K562 (cell line): ENCODE measurements around the gene CGB3. TPM values are rescaled to one million over a fixed set of nuclear protein-coding genes. Genes with fewer than 3 reads are reported as not detected.

Experiments
- ATF4 ChIP-seq: fragments of 450-650 bp; formaldehyde crosslinking; IDR thresholded peaks from 2 replicates; pipeline ENCODE4 v1.4.0; 2022; ENCODE audit warnings: mild to moderate bottlenecking, moderate library complexity
- CLOCK ChIP-seq: fragments of 250-450 bp; sonication (Bioruptor Pico); IDR thresholded peaks from 2 replicates; pipeline ENCODE4 v1.4.0; 2020; ENCODE audit warnings: mild to moderate bottlenecking, moderate library complexity, borderline replicate concordance
- ERF ChIP-seq: fragments of 450-650 bp; formaldehyde crosslinking; IDR thresholded peaks from 2 replicates; pipeline ENCODE4 v1.4.0; 2020; ENCODE audit warnings: mild to moderate bottlenecking, mixed read lengths
- GABPB2 ChIP-seq: fragments of 250-450 bp; sonication (Bioruptor Pico); conservative IDR thresholded peaks from 2 replicates; pipeline ENCODE4 v1.5.1; 2021; ENCODE audit warnings: mild to moderate bottlenecking
- ID3 ChIP-seq, 2 experiments: fragments of 250-450 bp in 1 of 2; fragments of 450-650 bp in 1 of 2; sonication (Bioruptor Pico) in 1 of 2; IDR thresholded peaks; 2 replicates each; pipeline versions ENCODE4 v1.6.1 to v1.8.0; 2016 to 2021; ENCODE audit warnings: mild to moderate bottlenecking in 2 of 2, moderate library complexity in 2 of 2, missing compliant biosample characterization in 1 of 2, missing genetic modification characterization in 1 of 2
- KLF1 ChIP-seq: fragments of 450-650 bp; IDR thresholded peaks from 2 replicates; pipeline ENCODE4 v1.6.1; 2016; ENCODE audit warnings: missing genetic modification characterization, missing compliant biosample characterization
- MNT ChIP-seq, 2 experiments: fragments of 450-650 bp; conservative IDR thresholded peaks; 2 replicates each; pipeline ENCODE4 v1.6.1; 2017; ENCODE audit warnings: mild to moderate bottlenecking in 2 of 2, moderate library complexity in 2 of 2
- NCOR1 ChIP-seq: fragments of 450-650 bp; IDR thresholded peaks from 2 replicates; pipeline ENCODE4 v1.6.1; 2016; ENCODE audit warnings: mild to moderate bottlenecking, moderate library complexity
- POLR2B ChIP-seq: fragments of 450-650 bp; IDR thresholded peaks from 2 replicates; pipeline ENCODE4 v1.6.1; 2018; ENCODE audit warnings: low read depth; ENCODE audit not compliant: partially characterized antibody
- RAD21 ChIP-seq, 2 experiments: fragments of 250-450 bp in 1 of 2; fragments of 450-650 bp in 1 of 2; sonication (Bioruptor Pico) in 1 of 2; formaldehyde crosslinking in 1 of 2; IDR thresholded peaks in 1 of 2; conservative IDR thresholded peaks in 1 of 2; 2 replicates each; pipeline versions ENCODE4 v1.4.0 to v1.8.0; 2020 to 2022; ENCODE audit warnings: mild to moderate bottlenecking in 2 of 2, moderate library complexity in 1 of 2
- RHOXF2B ChIP-seq: fragments of 250-450 bp; sonication (Bioruptor Pico); conservative IDR thresholded peaks from 2 replicates; pipeline ENCODE4 v1.5.1; 2021
- ZHX1 ChIP-seq: fragments of 150-350 bp; conservative IDR thresholded peaks from 2 replicates; pipeline ENCODE4 v1.6.1; 2014; ENCODE audit warnings: low read length
- ZNF184 ChIP-seq: sonication (generic); formaldehyde crosslinking; IDR thresholded peaks from 2 replicates; pipeline ENCODE4 v1.5.0; 2020; ENCODE audit warnings: missing genetic modification reagents
- ZNF668 ChIP-seq: fragments of 250-450 bp; sonication (Bioruptor Pico); IDR thresholded peaks from 2 replicates; pipeline ENCODE4 v1.8.0; 2022; ENCODE audit warnings: mild to moderate bottlenecking, inconsistent platforms
- ZNF740 ChIP-seq, 3 experiments: fragments of 200-800 bp in 1 of 3; sonication (Bioruptor generic) in 1 of 3; sonication (generic) in 1 of 3; formaldehyde crosslinking in 1 of 3; IDR thresholded peaks; 2 replicates each; pipeline versions ENCODE4 v1.6.1 to v1.8.0; 2016 to 2022; ENCODE audit warnings: mild to moderate bottlenecking in 2 of 3, missing compliant biosample characterization in 2 of 3, missing genetic modification characterization in 2 of 3, missing genetic modification reagents in 1 of 3
- polyA plus RNA-seq, 8 experiments: library from polyadenylated mRNA; depleted of rRNA in 4 of 8; stranded (reverse) in 5 of 8; unstranded in 3 of 8; fragments of >200 nt; fragmentation: Nextera tagmentation in 2 of 8; fragmentation: Illumina TruSeq in 1 of 8; extraction: Ambion mirVana in 2 of 8; extraction: Trizol in 1 of 8; gene quantifications; 2 replicates each; pipeline versions ENCODE4 v1.2.1 to v1.2.3, GENCODE V29; 2011 to 2014; ENCODE audit warnings: inconsistent platforms in 1 of 8, missing spikeins in 1 of 8
- total RNA-seq, 7 experiments: library from RNA; depleted of rRNA in 6 of 7; stranded (reverse); fragments of >200 nt in 6 of 7; fragmentation: Illumina TruSeq in 2 of 7; extraction: Trizol in 2 of 7; gene quantifications; 2 replicates each; pipeline versions ENCODE4 v1.2.1 to v1.2.3, GENCODE V29; 2011 to 2021; ENCODE audit warnings: low replicate concordance in 1 of 7

The CGB3 gene
- total and polyA plus RNA-seq, 9 of the 15 experiments (the other 6 are each of a cell fraction or from before 2014, with no cell fraction given), result not detected

GRCh38 chr19:49017666-49018351 is 6.3 kb downstream of the CGB3 start (continued):
- TF ChIP-seq ZHX1 (no peak), ERF (peak; percentile 73; the same call in 1 of the 2 replicates), MNT (conservative IDR thresholded peaks at IDR 0.05) (peak; percentile 20 to 40; a peak in 1 of 4 replicates), RHOXF2B (CRISPR knock-in tag) (no peak), RAD21 (CRISPR knock-in tag; conservative IDR thresholded peaks at IDR 0.05 in 1 of 2, IDR thresholded peaks at IDR 0.05 in 1 of 2) (no peak), GABPB2 (no peak), ZNF668 (CRISPR knock-in tag) (no peak), CLOCK (no peak), KLF1 (tag) (no peak), ZNF740 (CRISPR knock-in tag; IDR thresholded peaks at IDR 0.05) (no peak), ZNF740 (tag; IDR thresholded peaks at IDR 0.05) (no peak), ID3 (CRISPR knock-in tag; IDR thresholded peaks at IDR 0.05) (no peak), ID3 (tag; IDR thresholded peaks at IDR 0.05) (no peak), ATF4 (no peak), POLR2B (peak; percentile 26), ZNF184 (no peak), NCOR1 (peak; percentile 13; the same call in 1 of the 2 replicates)
